ENCODE data around the gene OTOG. TPM values are rescaled to one million over a fixed set of nuclear protein-coding genes. Genes with fewer than 3 reads are reported as not detected.

Gene OTOG
- total RNA-seq, 4 donors from 2014 or later, result 0.09 TPM; not detected in 3

GRCh38 chr11:17639091-17639490, 92.0 kb downstream of the OTOG start:
- Histone ChIP-seq H3K9me3 (no peaks in the 10 kb centered on the region), H3K4me3 (no peak overlapping the region), H3K27ac (no peak overlapping the region), H3K36me3 (no peaks in the 10 kb centered on the region), H3K27me3 (no peaks in the 10 kb centered on the region), H3K4me1 (no peaks in the 10 kb centered on the region)
- no peak for DNase-seq
- TF ChIP-seq CTCF (IDR thresholded peaks at IDR 0.05), result no peak
- no peak for TF ChIP-seq POLR2A (IDR thresholded peaks at IDR 0.05)

GRCh38 chr11:17639781-17640180, 92.7 kb downstream of the OTOG start:
- TF ChIP-seq POLR2A (IDR thresholded peaks at IDR 0.05) (no peak), CTCF (IDR thresholded peaks at IDR 0.05) (no peak)
- no peak overlapping the region for H3K4me3 ChIP-seq
- no peaks in the 10 kb centered on the region for H3K4me1 ChIP-seq
- DNase-seq, result no peak
- H3K27me3 ChIP-seq, result no peaks in the 10 kb centered on the region
- no peaks in the 10 kb centered on the region for H3K36me3 ChIP-seq
- H3K27ac ChIP-seq, result no peak overlapping the region
- H3K9me3 ChIP-seq, result no peaks in the 10 kb centered on the region

GRCh38 chr11:17640493-17641164, 93.6 kb downstream of the OTOG start:
- Histone ChIP-seq H3K4me3 (no peak overlapping the region), H3K27me3 (no peaks in the 10 kb centered on the region)

GRCh38 chr11:17641792-17642350, 94.8 kb downstream of the OTOG start:
- Histone ChIP-seq H3K36me3 (no peaks in the 10 kb centered on the region), H3K27me3 (no peaks in the 10 kb centered on the region), H3K4me3 (no peak overlapping the region), H3K9me3 (no peaks in the 10 kb centered on the region), H3K27ac (no peak overlapping the region), H3K4me1 (no peaks in the 10 kb centered on the region)
- no peak for TF ChIP-seq POLR2A (IDR thresholded peaks at IDR 0.05)
- TF ChIP-seq CTCF (IDR thresholded peaks at IDR 0.05), result no peak
- DNase-seq, result no peak

More at GRCh38 chr11:17640493-17641164, 93.6 kb downstream of the OTOG start:
- no peaks in the 10 kb centered on the region for H3K4me1 ChIP-seq
- no peak for TF ChIP-seq CTCF (IDR thresholded peaks at IDR 0.05)
- no peak for TF ChIP-seq POLR2A (IDR thresholded peaks at IDR 0.05)
- no peaks in the 10 kb centered on the region for H3K9me3 ChIP-seq
- no peaks in the 10 kb centered on the region for H3K36me3 ChIP-seq
- DNase-seq, result no peak
- no peak overlapping the region for H3K27ac ChIP-seq

- Histone ChIP-seq H3K9me3 (no peaks in the 10 kb centered on the region), H3K4me3 (no peak overlapping the region), H3K27me3 (no peaks in the 10 kb centered on the region), H3K4me1 (no peaks in the 10 kb centered on the region), H3K36me3 (no peaks in the 10 kb centered on the region), H3K27ac (no peak overlapping the region)
- TF ChIP-seq CTCF (IDR thresholded peaks at IDR 0.05), result no peak
- no peak for TF ChIP-seq POLR2A (IDR thresholded peaks at IDR 0.05)
- no peak for DNase-seq
Measured at GRCh38 chr11:17642370-17642769, 95.3 kb downstream of the OTOG start.

Data from Peyer's patch (tissue), 4 donors.